Kidney capillary endothelial cell (primary cell): ENCODE results near the gene PRUNE1.
A peak's percentile ranks its signal among the peaks of the same experiment; 100 is the strongest.

Experiments used
- DNase-seq: peaks from one replicate; pipeline ENCODE4 v3.0.0-alpha.2; 2018; ENCODE audit warnings: low spot score

The PRUNE1 gene

GRCh38 chr1:151006327-151007052 is 1.8 kb upstream of the PRUNE1 start, which contains the start of gene MINDY1:
Gene MINDY1, minus strand, starts transcription at chr1:151006902. Its CDS starts 4,285 bp downstream, at chr1:151002617.
- DNase-seq: peak; percentile 64

DNA sequence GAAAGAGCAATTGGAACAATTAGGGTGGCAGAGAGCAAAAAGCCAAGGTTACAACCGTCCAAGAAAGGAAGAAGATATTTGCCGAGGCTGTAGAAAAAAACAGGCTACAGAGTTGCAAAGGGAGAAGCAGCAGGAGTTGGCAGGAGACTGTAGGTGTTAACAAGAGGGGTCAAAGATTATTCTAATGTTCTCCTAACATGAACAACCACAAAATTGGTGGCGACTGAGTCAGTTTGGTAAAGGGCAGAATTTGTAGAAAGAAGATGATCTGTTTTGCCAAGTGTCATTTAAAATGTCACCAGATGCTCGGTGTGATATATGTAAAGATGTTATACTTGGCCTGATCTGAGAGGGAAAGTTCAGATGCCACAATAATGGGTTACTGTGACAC is 401 bp upstream of the PRUNE1 start:
- no peak for DNase-seq

DNA sequence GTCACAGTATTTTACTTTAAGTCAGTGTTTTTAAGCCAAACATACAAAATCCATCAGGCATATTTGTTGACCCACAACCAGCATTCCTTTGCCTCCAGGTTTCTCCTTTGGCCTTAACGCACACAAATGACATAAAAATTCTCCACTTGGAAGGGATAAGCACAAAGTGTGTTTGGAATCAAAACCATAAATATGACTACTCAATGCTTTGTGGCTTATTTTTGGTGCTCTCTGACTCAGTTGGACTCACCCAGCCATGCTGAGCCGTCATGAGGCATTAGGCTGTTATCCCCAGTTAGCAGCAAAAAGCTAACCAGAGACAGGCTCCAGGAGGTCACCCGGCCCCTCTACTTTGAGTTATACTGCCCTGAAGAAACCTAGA is 948 bp downstream of the PRUNE1 start:
- DNase-seq: no peak

- DNase-seq: no peak
Measured at GRCh38 chr1:151009674-151010345, 1.6 kb downstream of the PRUNE1 start.

GRCh38 chr1:151010346-151010726 is 2.1 kb downstream of the PRUNE1 start:
- no peak for DNase-seq

DNA sequence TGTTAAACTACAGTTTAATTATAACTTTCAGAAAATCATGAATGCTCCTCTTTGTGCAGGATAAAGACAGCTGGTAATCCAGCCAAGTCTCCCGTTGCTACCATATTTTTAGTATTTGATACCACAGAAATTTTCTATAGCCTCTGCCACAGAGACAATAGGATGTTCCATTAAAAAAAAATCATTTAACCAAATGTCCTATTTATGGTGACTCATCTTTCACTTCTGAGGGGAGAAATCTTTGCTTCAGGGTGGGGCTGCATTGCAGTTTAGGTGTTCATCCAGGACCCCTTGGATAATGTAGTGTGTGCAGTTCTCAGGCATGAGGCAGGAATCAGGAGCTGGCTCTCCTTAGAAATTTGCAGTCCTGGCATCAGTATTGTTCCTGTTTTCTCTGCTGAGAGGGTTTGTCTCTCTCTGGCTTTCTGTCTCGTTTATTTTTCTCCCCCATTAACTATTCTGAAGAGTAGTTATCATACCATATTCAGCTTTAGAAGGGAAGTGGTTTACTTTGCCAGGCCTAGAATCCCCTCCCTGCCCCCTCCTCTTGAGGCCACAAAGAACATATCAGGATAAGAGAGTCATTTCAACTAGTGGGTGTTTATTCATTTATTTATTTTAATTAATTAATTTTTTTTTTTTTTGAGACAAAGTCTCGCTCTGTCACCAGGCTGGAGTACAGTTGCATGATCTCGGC is 3.1 kb downstream of the PRUNE1 start:
- DNase-seq: no peak

DNA sequence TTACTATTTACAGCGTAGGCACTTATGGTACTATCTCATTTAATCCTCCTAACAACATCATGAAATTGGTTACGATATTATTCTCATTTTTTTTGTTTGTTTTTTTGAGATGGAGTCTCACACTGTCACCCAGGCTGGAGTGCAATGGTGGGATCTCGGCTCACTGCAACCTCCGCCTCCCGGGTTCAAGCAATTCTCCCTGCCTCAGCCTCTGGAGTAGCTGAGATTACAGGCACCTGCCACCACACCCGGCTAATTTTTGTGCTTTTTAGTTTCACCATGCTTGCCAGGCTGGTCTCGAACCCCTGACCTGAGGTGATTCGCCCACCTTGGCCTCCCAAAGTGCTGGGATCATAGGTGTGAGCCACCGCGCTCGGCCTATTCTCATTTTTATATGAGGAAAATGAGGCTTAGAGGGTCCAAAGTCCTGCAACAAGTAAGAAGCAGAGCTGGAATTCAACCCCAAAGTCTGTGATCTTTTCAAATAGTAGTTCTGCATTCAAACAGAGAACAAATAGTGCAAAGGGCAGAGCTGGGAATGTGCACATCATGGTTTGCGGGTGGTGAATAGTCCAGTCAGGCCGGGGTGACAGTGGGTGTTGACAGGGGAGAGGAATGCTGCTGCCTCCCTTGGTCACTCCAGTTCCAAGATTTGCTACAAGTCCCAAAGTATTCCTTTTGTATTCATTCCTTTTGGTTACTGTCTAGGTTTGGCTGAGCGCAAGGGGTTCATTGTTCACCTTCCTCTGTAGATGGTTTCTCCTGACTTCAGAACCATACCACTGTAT is 4.6 kb downstream of the PRUNE1 start:
- DNase-seq: no peak

- no peak for DNase-seq
Measured at GRCh38 chr1:151013518-151013917, 5.3 kb downstream of the PRUNE1 start.

DNA sequence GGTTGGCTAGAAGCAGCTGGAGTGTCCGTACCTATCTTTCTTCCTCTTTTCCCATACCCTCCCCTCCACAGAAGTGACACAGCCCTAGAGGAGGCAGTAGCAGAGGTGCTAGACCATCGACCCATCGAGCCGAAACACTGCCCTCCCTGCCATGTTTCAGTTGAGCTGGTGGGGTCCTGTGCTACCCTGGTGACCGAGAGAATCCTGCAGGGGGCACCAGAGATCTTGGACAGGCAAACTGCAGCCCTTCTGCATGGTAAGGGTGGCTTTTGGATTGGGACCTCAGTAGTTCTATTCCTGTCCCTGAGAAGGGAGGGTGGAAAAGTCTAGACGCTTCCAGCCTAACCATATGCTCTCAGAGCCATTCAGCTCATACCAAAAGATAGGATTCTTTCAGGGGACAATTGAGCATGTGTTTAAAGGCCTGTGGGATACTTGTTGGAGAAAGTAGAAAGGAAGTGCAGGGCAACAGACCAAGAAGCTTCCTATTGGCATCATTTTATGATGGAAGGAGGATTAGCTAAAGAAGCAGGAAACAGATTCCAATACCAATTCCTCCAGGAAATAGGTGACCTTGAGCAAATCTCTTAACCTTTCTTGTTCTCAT is 16.4 kb downstream of the PRUNE1 start:
- DNase-seq: peak; percentile 39

DNA sequence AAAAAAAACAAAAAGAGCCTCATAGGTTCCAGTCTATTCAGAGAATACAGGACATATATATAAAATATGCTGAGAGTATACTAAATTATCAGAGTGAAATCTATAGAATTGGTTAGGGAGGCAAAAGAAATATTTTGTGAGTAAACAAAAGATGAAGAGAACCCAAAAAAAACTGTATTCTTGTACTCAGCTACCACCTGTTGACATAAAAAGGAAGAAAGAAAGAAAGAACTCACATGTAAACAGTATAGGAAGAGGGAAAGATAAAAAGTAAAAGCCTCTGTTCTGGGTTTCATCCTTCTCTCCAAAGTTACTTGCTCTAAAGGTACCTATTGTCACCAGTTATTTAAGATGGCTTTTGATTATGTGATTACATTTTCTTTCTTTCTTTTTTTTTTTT is 18.2 kb downstream of the PRUNE1 start:
- no peak for DNase-seq

- DNase-seq: no peak
Measured at GRCh38 chr1:151032164-151032563, 23.9 kb downstream of the PRUNE1 start.

GRCh38 chr1:151035167-151035566 is 26.9 kb downstream of the PRUNE1 start:
- DNase-seq: no peak

- no peak for DNase-seq
Measured at GRCh38 chr1:151036356-151036755, 28.1 kb downstream of the PRUNE1 start, which contains the start of gene BNIPL. Gene BNIPL, plus strand, starts transcription at chr1:151036586. Its CDS starts 140 bp downstream, at chr1:151036726.

DNA sequence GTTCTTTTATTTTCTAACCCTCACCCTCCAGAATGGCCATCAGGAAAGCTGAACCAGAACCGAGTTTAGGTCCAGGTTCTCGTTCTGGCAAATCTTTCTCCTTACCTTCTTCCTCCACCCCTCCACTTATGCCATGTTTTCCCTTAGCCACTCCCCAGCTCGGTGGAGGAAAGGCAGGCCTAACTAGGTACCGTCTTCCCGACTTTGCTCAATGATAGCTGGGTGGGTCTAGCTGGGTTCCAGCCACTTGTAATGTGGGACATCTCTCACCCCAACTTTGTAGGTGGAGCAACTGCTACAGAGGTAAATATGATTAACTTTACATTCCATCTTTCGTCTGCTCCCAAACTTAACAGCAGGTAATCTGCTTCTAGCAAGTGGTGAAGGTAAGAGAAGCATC is 28.8 kb downstream of the PRUNE1 start:
- DNase-seq: no peak

DNA sequence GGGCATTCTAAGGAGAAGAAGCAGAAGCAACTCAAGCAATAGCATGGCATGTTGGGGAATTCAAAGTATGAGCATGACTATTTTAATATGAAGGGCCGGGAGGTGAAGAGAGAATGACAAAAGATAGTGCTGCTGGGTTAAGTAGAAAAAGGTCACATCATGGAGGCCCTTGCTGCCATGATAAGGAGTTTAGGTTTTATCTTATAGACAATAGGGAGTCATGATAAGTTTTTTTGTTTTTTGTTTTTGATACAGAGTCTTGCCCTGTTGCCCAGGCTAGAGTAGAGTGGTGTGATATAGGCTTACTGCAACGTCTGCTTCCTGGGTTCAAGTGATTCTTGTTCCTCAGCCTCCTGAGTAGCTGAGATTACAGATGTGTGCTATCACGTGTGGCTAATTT is 31.3 kb downstream of the PRUNE1 start:
- DNase-seq: no peak

DNA sequence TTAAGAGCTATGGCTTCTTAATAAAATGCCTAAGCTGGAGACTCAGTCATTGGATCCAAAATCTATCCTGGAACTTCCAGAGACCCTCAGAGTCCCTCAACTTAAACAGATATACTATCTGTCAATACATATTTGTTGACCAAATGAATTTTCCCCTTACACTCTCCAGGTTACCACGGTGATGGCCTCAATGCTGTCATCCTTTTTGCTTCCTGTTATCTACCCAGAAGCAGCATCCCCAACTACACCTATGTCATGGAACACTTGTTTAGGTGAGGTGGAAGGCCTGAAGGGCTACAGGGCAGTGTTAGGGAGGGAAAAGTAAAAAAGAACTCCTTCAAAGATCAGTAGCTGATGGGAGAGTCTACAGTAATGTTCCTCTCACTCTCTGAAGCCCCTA is 34.9 kb downstream of the PRUNE1 start:
- DNase-seq: no peak

- no peak for DNase-seq
Measured at GRCh38 chr1:151047591-151047924, 39.3 kb downstream of the PRUNE1 start, which contains the start of gene C1orf56. Gene C1orf56, plus strand, starts transcription at chr1:151047751. Its CDS starts 97 bp downstream, at chr1:151047848.

- peak; percentile 71 for DNase-seq
Measured at GRCh38 chr1:151047925-151048644, 39.8 kb downstream of the PRUNE1 start.

DNA sequence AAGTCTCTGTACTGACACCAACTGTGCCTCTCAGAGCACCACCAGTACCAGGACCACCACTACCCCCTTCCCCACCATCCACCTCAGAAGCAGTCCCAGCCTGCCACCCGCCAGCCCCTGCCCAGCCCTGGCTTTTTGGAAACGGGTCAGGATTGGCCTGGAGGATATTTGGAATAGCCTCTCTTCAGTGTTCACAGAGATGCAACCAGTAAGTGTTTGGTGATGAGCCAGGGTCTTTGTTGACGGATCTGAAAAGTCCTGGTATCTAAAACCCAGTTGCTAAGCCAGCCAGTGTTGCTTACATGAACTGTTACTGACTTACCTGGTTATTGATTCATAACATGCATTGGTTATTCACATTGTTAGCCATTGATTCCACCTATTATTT is 40.4 kb downstream of the PRUNE1 start:
- DNase-seq: no peak

DNA sequence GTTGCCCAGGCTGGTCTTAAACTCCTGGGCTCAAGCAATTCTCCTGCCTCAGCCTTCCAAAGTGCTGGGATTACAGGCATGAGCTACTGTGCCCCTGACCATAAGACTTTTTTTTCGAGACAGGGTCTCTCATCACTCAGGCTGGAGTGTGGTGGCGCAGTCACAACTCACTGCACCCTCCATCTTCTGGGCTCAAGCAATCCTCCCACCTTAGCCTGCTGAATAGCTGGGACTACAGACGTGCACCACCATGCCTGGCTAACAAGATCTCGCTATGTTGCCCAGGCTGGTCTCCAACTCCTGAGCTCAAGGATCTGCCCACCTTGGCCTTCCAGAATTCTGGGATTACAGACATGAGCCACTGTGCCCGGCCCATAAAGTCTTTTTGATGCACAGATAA is 41.2 kb downstream of the PRUNE1 start:
- no peak for DNase-seq

DNA sequence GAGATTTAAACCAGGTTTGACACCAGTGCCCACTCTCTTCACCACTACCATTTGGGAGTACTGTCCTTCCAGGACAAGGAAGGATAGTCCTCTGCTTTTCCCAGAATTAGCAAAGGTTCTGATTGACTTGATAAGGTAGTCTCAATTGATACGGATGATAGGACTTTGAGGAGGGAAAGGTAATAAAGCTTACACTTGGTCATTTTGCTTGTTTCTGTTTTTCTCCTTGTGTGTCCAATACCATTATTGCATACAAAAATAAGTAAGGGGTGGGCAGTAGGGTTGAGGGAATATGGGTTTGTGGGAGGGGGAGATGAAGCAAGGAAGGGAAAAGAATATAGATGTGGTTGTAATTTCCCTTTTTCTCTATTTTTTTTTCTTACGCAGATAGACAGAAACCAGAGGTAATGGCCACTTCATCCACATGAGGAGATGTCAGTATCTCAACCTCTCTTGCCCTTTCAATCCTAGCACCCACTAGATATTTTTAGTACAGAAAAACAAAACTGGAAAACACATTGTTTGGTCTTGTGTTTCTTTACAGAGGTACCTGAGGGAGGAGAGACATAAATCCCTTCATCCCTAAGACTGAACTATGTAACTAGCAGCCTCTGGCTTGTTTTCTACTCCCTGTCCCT is 41.9 kb downstream of the PRUNE1 start:
- no peak for DNase-seq
